MCF 10A (cell line): ENCODE measurements around the gene NUTM1. TPM values are rescaled to one million over a fixed set of nuclear protein-coding genes. Genes with fewer than 3 reads are reported as not detected.

Experiments
- BruUV-seq: library from RNA; stranded (reverse); fragments of 400-500 nt; replicated peaks from 2 replicates; lab custom pipeline; 2021; lab: Mats Ljungman, UMichigan
- CTCF ChIA-PET: fragments of 300-600 bp; sonication (Branson Sonifier 250); formaldehyde crosslinking; extraction: SDS; loops from one replicate; lab custom pipeline; 2021; ENCODE audit warnings: antibody characterized with exemption, inconsistent platforms; lab: Yijun Ruan, JAX
- POLR2A ChIA-PET: fragments of 300-600, 350-650 bp; sonication (Branson Sonifier 250); formaldehyde crosslinking; extraction: SDS; loops from one replicate; lab custom pipeline; 2020; ENCODE audit warnings: antibody characterized with exemption, inconsistent platforms; lab: Yijun Ruan, JAX
- DNase-seq: peaks from one replicate; pipeline ENCODE4 v3.0.0-alpha.2; 2018; ENCODE audit not compliant: unreplicated experiment
- H3K27ac Mint-ChIP-seq: one replicate; pipeline ENCODE4 v1.8.0; 2022; ENCODE audit warnings: mild to moderate bottlenecking, low read depth, mixed read lengths; ENCODE audit not compliant: unreplicated experiment
- H3K27me3 Mint-ChIP-seq: one replicate; pipeline ENCODE4 v1.8.0; 2022; ENCODE audit warnings: mixed read lengths; ENCODE audit not compliant: insufficient read depth, unreplicated experiment
- H3K36me3 Mint-ChIP-seq: one replicate; pipeline ENCODE4 v1.8.0; 2022; ENCODE audit warnings: mild to moderate bottlenecking, moderate library complexity, mixed read lengths; ENCODE audit not compliant: insufficient read depth, unreplicated experiment
- H3K4me1 Mint-ChIP-seq: one replicate; pipeline ENCODE4 v1.8.0; 2022; ENCODE audit warnings: mixed read lengths; ENCODE audit not compliant: insufficient read depth, unreplicated experiment
- H3K4me3 Mint-ChIP-seq: one replicate; pipeline ENCODE4 v1.8.0; 2022; ENCODE audit warnings: mild to moderate bottlenecking, moderate library complexity, mixed read lengths; ENCODE audit not compliant: unreplicated experiment
- H3K9me3 Mint-ChIP-seq: one replicate; pipeline ENCODE4 v1.8.0; 2022; ENCODE audit warnings: mixed read lengths; ENCODE audit not compliant: unreplicated experiment
- CTCF ChIP-seq: fragments of 200-600 bp; IDR thresholded peaks from one replicate; pipeline ENCODE4 v1.8.0; 2022; ENCODE audit warnings: antibody characterized with exemption, mild to moderate bottlenecking; ENCODE audit not compliant: unreplicated experiment
- intact Hi-C: fragments of 100-400 bp; cut with micrococcal nuclease; formaldehyde crosslinking; loops from 2 replicates; pipeline ENCODE4 v1.14.1; 2022
- total RNA-seq: library from RNA; stranded (reverse); gene quantifications from 2 replicates; pipeline ENCODE4 v1.2.3, GENCODE V29; 2022

The NUTM1 gene
- total RNA-seq, 1 experiment from 2014 or later: not detected

GRCh38 chr15:34327906-34328305 is 15.2 kb upstream of the NUTM1 start:
- Mint-ChIP-seq H3K4me3 (no peak overlapping the region), H3K27ac (no peak overlapping the region), H3K27me3 (no peaks in the 10 kb centered on the region), H3K4me1 (no peaks in the 10 kb centered on the region), H3K9me3 (no peaks in the 10 kb centered on the region), H3K36me3 (peaks cover 6% of the 10 kb centered on the region)
- intact Hi-C loops: no loop called here
- DNase-seq: no peak
- ChIA-PET POLR2A (interaction anchor here (0.7 to 4.4 kb wide), 7 partner anchors 9 to 94 kb away, joined by 3 to 40 read pairs (median 3); partner anchors contain the start of genes LPCAT4, NOP10 and SLC12A6), CTCF (interaction anchor here (0.6 to 2.4 kb wide), 8 partner anchors 8 to 273 kb away, joined by 3 to 7 read pairs (median 4); partner anchors contain the start of genes LPCAT4, NOP10 and NUTM1)
- no TSS peak for BruUV-seq
- no peak for TF ChIP-seq CTCF

DNA sequence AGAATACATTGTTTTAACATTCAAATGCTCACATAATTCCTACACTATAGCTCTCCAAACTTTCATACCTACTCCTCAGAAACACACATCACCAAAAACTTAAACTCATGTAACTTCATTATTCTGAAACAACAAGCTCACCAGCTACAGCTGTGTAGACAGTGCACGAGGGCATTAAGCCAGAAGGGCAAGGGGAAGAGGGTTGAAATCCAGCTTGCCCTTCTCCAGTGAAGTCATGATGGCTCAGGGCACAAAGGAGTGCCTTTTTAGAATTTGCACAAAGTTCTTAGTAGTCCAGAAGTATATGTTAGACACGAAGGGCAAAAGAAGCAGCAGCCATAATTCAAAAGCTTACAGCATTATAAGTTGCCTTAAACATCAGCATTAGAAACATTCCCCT is 14.1 kb upstream of the NUTM1 start:
- Mint-ChIP-seq H3K27me3 (no peaks in the 10 kb centered on the region), H3K4me3 (no peak overlapping the region), H3K27ac (no peak overlapping the region), H3K36me3 (peaks cover 6% of the 10 kb centered on the region), H3K9me3 (no peaks in the 10 kb centered on the region), H3K4me1 (peaks cover 3% of the 10 kb centered on the region)
- CTCF ChIA-PET: interaction anchor here (0.5 to 2.4 kb wide), 6 partner anchors 9 to 219 kb away, joined by 3 to 7 read pairs (median 3); partner anchors contain the start of genes LPCAT4, NOP10 and NUTM1
- DNase-seq: no peak
- BruUV-seq: no TSS peak
- intact Hi-C loops: no loop called here
- no peak for TF ChIP-seq CTCF
- POLR2A ChIA-PET: interaction anchor here (0.6 to 4.4 kb wide), 3 partner anchors 8 to 1299 kb away, joined by 3 to 40 read pairs (median 32); partner anchors contain the start of gene SLC12A6

GRCh38 chr15:34330279-34330678 is 12.8 kb upstream of the NUTM1 start:
- no peaks in the 10 kb centered on the region for H3K9me3 Mint-ChIP-seq
- peaks cover 8% of the 10 kb centered on the region for H3K4me1 Mint-ChIP-seq
- ChIA-PET CTCF (interaction anchor here (1.1 to 1.8 kb wide), 2 partner anchors 13 to 38 kb away, joined by 7 to 9 read pairs; partner anchors contain the start of genes NOP10 and NUTM1), POLR2A (interaction anchor here (0.9 to 4.4 kb wide), 3 partner anchors 7 to 12 kb away, joined by 3 to 40 read pairs (median 32); partner anchors contain the start of gene SLC12A6)
- DNase-seq: no peak
- intact Hi-C loops: no loop called here
- H3K27ac Mint-ChIP-seq: no peak overlapping the region
- TF ChIP-seq CTCF: no peak
- BruUV-seq: no TSS peak
- no peak overlapping the region for H3K4me3 Mint-ChIP-seq
- no peaks in the 10 kb centered on the region for H3K27me3 Mint-ChIP-seq
- peaks cover 6% of the 10 kb centered on the region for H3K36me3 Mint-ChIP-seq

- POLR2A ChIA-PET: no interaction called here
- H3K27me3 Mint-ChIP-seq: no peaks in the 10 kb centered on the region
- no peak for TF ChIP-seq CTCF
- CTCF ChIA-PET: interaction anchor here (1.5 kb wide), 1 partner anchor 13 kb away, joined by 4 read pairs; no protein-coding TSS in a partner anchor
- BruUV-seq: no TSS peak
- peaks cover 23% of the 10 kb centered on the region for H3K4me1 Mint-ChIP-seq
- H3K9me3 Mint-ChIP-seq: no peaks in the 10 kb centered on the region
- no peak overlapping the region for H3K27ac Mint-ChIP-seq
- DNase-seq: no peak
- intact Hi-C loops: no loop called here
- H3K36me3 Mint-ChIP-seq: peaks cover 6% of the 10 kb centered on the region
- no peak overlapping the region for H3K4me3 Mint-ChIP-seq
These were observed 11.3 kb upstream of the NUTM1 start for GRCh38 chr15:34331809-34332208.
